ENCODE results near the gene PCDHA13.
"Not testable (repeated sequence)": the region's sequence is repeated elsewhere in the genome, so short reads cannot be mapped to it uniquely, and the experiment has no call there.

The PCDHA13 gene, protein sequence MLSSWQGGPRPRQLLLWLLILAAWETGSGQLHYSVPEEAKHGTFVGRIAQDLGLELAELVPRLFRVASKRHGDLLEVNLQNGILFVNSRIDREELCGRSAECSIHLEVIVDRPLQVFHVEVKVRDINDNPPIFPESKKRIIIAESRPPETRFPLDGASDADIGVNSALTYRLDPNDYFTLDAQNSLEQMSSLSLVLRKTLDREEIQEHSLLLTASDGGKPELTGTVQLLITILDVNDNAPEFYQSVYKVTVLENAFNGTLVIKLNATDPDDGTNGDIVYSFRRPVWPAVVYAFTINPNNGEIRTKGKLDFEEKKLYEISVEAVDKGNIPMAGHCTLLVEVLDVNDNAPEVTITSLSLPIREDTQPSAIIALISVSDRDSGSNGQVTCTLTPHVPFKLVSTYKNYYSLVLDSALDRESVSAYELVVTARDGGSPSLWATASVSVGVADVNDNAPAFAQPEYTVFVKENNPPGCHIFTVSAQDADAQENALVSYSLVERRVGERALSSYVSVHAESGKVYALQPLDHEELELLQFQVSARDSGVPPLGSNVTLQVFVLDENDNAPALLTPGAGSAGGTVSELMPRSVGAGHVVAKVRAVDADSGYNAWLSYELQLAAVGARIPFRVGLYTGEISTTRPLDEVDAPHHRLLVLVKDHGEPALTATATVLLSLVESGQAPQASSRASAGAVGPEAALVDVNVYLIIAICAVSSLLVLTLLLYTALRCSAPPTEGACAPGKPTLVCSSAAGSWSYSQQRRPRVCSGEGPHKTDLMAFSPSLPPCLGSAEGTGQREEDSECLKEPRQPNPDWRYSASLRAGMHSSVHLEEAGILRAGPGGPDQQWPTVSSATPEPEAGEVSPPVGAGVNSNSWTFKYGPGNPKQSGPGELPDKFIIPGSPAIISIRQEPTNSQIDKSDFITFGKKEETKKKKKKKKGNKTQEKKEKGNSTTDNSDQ

DNA sequence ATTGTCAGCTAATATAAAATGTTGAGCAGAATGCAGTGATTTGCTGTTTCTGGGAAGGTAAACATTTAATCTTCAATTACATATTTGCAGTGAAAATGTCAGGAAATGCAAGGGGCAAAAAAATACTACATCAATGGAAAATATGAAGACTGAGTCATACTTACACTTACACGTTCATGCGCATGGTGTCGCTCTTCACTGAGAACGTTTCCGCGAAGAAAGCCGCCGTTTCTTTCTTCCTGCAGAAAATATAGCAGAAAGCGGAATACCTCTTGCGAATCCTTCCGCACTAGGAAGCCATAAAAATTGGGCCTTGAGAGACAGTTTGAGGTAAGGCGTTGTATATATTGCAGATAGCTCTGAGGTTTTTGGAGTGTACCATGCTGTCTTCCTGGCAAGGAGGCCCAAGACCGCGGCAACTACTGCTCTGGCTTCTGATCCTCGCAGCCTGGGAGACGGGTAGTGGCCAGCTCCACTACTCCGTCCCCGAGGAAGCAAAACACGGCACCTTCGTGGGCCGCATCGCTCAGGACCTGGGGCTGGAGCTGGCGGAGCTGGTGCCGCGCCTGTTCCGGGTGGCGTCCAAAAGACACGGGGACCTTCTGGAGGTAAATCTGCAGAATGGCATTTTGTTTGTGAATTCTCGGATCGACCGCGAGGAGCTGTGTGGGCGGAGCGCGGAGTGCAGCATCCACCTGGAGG is at the start of gene PCDHA13:
TSS of gene PCDHA13 (plus strand) at position 236 of the 702 bp plus-strand sequence. CDS start at position 381, 145 bp downstream.
- no peak within 1 kb of the TSS for H3K27ac ChIP-seq
- DNase-seq (ENCODE audit: low read depth, low spot score) = no peak

DNA sequence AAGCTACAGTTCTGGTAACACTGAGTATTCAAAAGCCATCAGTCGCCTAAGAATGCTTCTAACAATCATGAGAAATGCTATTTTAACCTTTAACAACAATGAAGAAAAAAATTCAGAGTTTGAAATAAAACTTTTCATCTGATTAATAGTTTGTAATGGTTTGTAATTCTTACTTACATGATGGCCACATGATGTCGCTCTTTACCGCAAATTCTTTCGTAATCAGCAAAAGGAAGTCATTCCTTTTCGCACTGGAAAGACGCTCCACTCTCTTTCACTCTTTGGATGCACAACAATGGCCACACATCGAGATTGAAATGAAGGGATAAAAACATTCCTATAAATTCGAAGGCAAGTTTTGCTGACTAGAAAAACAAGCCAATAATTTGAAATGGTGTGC is 47.9 kb upstream of the PCDHA13 start, which contains the start of gene PCDHA7:
TSS of gene PCDHA7 (plus strand) at position 277 of the 400 bp plus-strand sequence. CDS start at position 392, 115 bp downstream.
- no peak for DNase-seq (ENCODE audit: low read depth, low spot score)
- H3K27ac ChIP-seq = no peak within 1 kb of the TSS

DNA sequence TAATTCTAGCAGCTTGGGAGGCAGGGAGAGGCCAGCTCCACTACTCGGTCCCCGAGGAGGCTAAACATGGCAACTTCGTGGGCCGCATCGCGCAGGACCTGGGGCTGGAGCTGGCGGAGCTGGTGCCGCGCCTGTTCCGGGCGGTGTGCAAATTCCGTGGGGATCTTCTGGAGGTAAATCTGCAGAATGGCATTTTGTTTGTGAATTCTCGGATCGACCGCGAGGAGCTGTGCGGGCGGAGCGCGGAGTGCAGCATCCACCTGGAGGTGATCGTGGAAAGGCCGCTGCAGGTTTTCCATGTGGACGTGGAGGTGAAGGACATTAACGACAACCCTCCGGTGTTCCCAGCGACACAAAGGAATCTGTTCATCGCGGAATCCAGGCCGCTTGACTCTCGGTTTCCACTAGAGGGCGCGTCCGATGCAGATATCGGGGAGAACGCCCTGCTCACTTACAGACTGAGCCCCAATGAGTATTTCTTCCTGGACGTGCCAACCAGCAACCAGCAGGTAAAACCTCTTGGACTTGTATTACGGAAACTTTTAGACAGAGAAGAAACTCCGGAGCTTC is 47.4 kb upstream of the PCDHA13 start:
- not testable (repeated sequence) for DNase-seq (ENCODE audit: low read depth, low spot score)

DNA sequence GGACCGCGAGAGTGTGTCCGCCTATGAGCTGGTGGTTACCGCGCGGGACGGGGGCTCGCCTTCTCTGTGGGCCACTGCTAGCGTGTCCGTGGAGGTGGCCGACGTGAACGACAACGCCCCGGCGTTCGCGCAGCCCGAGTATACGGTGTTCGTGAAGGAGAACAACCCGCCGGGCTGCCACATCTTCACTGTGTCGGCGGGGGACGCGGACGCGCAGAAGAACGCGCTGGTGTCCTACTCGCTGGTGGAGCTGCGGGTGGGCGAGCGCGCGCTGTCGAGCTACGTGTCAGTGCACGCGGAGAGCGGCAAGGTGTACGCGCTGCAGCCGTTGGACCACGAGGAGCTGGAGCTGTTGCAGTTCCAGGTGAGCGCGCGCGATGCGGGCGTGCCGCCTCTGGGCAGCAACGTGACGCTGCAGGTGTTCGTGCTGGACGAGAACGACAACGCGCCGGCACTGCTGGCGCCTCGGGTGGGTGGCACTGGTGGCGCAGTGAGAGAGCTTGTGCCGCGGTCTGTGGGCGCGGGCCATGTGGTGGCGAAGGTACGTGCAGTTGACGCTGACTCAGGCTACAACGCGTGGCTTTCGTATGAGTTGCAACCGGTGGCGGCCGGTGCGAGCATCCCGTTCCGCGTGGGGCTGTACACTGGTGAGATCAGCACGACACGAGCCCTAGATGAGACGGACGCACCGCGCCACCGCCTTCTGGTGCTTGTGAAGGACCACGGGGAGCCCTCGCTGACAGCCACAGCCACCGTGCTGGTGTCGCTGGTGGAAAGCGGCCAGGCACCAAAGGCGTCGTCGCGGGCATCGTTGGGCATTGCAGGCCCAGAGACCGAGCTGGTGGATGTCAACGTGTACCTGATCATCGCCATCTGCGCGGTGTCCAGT is 46.1 kb upstream of the PCDHA13 start:
- DNase-seq (ENCODE audit: low read depth, low spot score) = no peak

More for the DNA sequence above, 47.4 kb upstream of the PCDHA13 start:
- not testable (repeated sequence) for H3K27ac ChIP-seq

DNA sequence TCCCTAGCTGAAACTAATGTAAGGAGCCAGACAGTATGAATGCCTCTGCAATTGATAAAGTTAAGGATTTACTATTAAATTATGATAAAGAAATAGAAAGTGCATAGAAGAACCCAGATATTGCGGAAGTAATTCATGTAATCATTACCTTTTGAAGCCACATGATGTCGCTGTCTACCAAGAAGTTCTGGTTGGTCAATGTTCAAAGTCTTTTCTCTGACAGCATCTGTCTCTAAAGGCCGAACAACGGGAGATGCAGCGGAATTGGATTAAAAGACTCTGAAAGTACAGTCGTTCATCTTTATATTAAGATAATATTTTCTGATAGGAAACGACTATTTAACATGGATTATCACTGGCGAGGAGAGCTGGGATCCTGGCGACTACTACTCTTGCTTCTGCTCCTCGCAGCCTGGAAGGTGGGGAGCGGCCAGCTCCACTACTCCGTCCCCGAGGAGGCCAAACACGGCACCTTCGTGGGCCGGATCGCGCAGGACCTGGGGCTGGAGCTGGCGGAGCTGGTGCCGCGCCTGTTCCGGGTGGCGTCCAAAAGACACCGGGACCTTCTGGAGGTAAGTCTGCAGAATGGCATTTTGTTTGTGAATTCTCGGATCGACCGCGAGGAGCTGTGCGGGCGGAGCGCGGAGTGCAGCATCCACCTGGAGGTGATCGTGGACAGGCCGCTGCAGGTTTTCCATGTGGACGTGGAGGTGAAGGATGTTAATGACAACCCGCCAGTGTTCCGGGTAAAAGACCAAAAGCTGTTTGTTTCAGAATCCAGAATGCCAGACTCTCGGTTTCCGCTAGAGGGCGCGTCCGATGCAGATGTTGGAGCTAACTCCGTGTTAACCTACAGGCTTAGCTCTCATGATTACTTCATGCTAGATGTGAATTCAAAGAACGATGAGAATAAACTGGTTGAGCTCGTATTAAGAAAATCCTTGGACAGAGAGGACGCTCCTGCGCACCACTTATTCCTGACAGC is 40.7 kb upstream of the PCDHA13 start, which contains the start of gene PCDHA8:
TSS of gene PCDHA8 (plus strand) at position 210 of the 985 bp plus-strand sequence. CDS start at position 345, 135 bp downstream.
- H3K27ac ChIP-seq = no peak within 1 kb of the TSS
- DNase-seq (ENCODE audit: low read depth, low spot score) = no peak

More for the DNA sequence above, 46.1 kb upstream of the PCDHA13 start:
- no peak overlapping the region for H3K27ac ChIP-seq

DNA sequence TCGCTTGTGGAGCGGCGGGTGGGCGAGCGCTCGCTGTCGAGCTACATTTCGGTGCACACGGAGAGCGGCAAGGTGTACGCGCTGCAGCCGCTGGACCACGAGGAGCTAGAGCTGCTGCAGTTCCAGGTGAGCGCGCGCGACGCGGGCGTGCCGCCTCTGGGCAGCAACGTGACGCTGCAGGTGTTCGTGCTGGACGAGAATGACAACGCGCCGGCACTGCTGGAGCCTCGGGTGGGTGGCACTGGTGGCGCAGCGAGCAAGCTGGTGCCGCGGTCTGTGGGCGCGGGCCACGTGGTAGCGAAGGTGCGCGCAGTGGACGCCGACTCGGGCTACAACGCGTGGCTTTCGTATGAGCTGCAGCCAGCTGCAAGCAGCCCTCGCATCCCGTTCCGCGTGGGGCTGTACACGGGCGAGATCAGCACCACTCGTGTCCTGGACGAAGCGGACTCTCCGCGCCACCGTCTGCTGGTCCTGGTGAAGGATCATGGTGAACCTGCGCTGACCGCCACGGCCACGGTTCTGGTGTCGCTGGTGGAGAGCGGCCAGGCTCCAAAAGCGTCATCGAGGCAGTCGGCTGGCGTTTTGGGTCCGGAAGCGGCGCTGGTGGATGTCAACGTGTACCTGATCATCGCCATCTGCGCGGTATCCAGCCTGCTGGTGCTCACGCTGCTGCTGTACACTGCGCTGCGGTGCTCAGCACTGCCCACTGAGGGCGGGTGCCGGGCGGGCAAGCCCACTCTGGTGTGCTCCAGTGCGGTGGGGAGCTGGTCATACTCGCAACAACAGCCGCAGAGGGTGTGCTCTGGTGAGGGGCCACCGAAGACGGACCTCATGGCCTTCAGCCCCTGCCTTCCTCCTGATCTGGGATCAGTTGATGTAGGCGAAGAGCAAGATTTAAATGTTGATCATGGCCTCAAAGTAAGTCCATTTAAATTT is 38.9 kb upstream of the PCDHA13 start:
- H3K27ac ChIP-seq = no peak overlapping the region
- no peak for DNase-seq (ENCODE audit: low read depth, low spot score)

DNA sequence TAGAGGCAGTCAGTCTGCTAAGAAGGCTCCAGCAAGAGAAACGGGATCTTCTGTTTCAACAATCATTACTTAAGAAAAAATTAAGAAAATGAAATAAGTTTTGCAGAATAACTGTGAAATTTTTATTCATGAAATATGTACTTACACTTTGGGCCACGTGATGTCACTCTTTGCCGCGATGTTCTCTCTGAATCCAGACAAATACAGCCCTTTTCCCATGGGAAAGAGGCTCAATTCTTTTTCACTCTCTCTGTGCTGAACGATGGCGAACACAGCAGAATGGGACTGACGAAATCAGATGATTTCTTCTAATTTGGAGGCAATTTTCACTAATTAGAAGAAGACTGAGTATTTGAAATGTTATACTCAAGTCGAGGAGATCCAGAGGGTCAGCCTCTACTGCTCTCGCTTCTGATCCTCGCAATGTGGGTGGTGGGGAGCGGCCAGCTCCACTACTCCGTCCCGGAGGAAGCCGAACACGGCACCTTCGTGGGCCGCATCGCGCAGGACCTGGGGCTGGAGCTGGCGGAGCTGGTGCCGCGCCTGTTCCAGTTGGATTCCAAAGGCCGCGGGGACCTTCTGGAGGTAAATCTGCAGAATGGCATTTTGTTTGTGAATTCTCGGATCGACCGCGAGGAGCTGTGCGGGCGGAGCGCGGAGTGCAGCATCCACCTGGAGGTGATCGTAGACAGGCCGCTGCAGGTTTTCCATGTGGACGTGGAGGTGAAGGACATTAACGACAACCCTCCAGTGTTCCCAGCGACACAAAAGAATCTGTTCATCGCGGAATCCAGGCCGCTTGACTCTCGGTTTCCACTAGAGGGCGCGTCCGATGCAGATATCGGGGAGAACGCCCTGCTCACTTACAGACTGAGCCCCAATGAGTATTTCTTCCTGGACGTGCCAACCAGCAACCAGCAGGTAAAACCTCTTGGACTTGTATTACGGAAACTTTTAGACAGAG is 33.5 kb upstream of the PCDHA13 start, which contains the start of gene PCDHA9:
TSS of gene PCDHA9 (plus strand) at position 244 of the 964 bp plus-strand sequence. CDS start at position 358, 114 bp downstream.
- H3K27ac ChIP-seq; DNase-seq (ENCODE audit: low read depth, low spot score): not testable (repeated sequence)

DNA sequence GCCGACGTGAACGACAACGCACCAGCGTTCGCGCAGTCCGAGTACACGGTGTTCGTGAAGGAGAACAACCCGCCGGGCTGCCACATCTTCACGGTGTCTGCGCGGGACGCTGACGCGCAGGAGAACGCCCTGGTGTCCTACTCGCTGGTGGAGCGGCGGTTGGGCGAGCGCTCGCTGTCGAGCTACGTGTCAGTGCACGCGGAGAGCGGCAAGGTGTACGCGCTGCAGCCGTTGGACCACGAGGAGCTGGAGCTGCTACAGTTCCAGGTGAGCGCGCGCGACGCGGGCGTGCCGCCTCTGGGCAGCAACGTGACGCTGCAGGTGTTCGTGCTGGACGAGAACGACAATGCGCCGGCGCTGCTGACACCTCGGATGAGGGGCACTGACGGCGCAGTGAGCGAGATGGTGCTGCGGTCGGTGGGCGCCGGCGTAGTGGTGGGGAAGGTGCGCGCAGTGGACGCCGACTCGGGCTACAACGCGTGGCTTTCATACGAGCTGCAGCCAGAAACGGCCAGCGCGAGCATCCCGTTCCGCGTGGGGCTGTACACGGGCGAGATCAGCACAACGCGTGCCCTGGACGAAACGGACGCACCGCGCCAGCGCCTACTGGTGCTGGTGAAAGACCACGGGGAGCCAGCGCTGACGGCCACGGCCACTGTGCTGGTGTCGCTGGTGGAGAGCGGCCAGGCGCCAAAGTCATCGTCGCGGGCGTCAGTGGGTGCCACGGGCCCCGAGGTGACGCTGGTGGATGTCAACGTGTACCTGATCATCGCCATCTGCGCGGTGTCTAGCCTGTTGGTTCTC is 31.9 kb upstream of the PCDHA13 start:
- not testable (repeated sequence) for H3K27ac ChIP-seq; DNase-seq (ENCODE audit: low read depth, low spot score)

DNA sequence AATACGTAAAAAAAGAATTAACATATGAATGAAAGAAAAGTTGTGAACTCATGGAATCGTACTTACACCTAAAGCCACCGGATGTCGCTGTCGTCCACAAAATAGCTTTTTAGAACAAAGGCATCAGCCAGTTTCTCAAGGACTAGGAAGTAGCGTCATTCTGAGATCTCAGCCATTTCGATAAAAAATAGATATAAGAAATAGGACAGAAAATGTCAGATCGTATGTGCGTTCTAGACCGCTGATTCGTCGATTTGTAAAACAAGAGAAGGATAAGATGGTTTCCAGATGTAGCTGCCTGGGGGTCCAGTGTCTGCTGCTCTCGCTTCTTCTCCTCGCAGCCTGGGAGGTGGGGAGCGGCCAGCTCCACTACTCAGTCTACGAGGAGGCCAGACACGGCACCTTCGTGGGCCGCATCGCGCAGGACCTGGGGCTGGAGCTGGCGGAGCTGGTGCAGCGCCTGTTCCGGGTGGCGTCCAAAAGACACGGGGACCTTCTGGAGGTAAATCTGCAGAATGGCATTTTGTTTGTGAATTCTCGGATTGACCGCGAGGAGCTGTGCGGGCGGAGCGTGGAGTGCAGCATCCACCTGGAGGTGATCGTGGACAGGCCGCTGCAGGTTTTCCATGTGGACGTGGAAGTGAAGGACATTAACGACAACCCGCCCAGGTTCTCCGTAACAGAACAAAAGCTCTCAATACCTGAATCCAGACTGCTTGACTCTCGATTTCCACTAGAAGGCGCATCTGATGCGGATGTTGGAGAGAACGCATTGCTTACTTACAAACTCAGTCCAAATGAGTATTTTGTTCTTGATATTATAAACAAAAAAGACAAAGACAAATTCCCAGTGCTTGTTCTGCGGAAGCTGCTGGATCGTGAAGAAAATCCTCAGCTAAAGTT is 25.9 kb upstream of the PCDHA13 start, which contains the start of gene PCDHA10:
TSS of gene PCDHA10 (plus strand) at position 126 of the 903 bp plus-strand sequence. CDS start at position 278, 152 bp downstream.
- DNase-seq (ENCODE audit: low read depth, low spot score) = no peak
- H3K27ac ChIP-seq = no peak within 1 kb of the TSS

DNA sequence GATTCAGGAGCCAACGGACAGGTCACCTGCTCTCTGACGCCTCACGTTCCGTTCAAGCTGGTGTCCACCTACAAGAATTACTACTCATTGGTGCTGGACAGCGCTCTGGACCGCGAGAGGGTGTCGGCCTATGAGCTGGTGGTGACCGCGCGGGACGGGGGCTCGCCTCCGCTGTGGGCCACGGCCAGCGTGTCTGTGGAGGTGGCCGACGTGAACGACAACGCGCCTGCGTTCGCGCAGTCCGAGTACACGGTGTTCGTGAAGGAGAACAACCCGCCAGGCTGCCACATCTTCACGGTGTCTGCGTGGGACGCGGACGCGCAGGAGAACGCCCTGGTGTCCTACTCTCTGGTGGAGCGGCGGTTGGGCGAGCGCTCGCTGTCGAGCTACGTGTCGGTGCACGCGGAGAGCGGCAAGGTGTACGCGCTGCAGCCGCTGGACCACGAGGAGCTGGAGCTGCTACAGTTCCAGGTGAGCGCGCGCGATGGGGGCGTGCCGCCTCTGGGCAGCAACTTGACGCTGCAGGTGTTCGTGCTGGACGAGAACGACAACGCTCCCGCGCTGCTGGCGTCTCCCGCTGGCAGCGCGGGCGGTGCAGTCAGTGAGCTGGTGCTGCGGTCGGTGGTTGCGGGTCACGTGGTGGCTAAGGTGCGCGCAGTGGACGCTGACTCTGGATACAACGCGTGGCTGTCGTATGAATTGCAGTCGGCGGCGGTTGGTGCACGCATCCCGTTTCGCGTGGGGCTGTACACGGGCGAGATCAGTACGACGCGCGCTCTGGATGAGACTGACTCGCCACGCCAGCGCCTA is 24.5 kb upstream of the PCDHA13 start:
- no peak for DNase-seq (ENCODE audit: low read depth, low spot score)
- H3K27ac ChIP-seq = no peak overlapping the region

DNA sequence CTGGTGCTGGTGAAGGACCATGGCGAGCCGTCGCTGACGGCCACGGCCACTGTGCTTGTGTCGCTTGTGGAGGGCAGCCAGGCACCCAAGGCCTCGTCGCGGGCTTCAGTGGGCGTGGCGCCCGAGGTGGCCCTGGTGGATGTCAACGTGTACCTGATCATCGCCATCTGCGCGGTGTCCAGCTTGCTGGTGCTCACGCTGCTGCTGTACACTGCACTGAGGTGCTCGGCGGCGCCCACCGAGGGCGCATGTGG is 24.0 kb upstream of the PCDHA13 start:
- H3K27ac ChIP-seq = no peak overlapping the region
- no peak for DNase-seq (ENCODE audit: low read depth, low spot score)

DNA sequence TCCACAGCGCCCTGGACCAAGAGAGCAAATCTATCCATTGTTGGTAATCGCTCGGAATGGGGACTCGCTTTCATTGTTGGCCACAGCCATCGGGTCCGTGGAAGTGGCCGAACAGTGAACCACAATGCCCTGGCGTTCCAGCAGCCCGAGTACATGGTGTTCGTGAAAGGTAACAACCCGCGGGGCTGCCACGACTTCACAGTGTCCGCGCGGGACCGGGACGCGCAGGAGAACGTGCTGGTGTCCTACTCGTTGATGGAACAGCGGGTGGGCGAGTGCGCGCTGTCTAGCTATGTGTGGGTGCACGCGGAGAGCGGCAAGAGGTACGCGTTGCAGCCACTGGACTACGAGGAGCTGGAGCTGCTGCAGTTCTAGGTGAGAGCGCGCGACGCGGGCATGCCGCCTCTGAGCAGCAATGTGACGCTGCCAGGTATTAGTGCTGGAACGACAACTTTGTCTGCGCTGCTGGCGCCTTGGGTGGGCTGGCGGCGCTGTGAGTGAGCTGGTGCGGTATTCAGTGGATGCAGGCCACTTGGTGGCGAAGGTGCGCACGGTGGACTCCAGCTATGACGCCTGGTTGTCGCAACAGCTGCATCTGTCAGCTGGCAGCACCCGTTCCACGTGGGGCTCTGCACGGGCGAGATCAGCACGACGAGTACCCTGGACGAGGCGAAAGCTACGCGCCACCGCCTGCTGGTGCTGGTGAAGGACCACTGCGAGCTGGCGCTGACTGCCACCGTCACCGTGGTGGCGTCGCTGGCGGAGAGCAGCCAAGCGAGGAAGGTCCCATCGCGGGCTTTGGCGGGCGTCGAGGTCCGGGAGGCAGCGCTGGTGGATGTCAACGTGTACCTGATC is 19.3 kb upstream of the PCDHA13 start:
- DNase-seq (ENCODE audit: low read depth, low spot score) = no peak
- H3K27ac ChIP-seq = no peak overlapping the region

All from epithelial cell of prostate (primary cell).